GM12878 (cell line): ENCODE measurements around the gene SMAD1.

Source experiments
- ATF7 ChIP-seq: fragments of 450-650 bp; IDR thresholded peaks from 2 replicates; pipeline ENCODE4 v1.6.1; 2016; ENCODE audit warnings: low read depth, mild to moderate bottlenecking
- BHLHE40 ChIP-seq, 2 experiments: fragments of 450-650 bp in 1 of 2; IDR thresholded peaks; 2 replicates each; pipeline ENCODE4 v1.6.1; 2011 to 2017; ENCODE audit warnings: low read depth in 2 of 2, borderline replicate concordance in 1 of 2, improper control_type of control experiment in 1 of 2, low read length in 1 of 2, mild to moderate bottlenecking in 1 of 2
- CHD4 ChIP-seq: fragments of 200-600 bp; sonication (generic); IDR thresholded peaks from 2 replicates; pipeline ENCODE4 v1.6.1; 2016; ENCODE audit warnings: mild to moderate bottlenecking
- EP300 ChIP-seq, 2 experiments: fragments of 150-350 bp in 1 of 2; IDR thresholded peaks; 2 replicates each; pipeline ENCODE4 v1.6.1; 2011 to 2012; ENCODE audit warnings: low read depth in 2 of 2, low read length in 2 of 2, borderline replicate concordance in 1 of 2, improper control_type of control experiment in 1 of 2, inconsistent platforms in 1 of 2; ENCODE audit not compliant: control insufficient read depth in 1 of 2
- EZH2 ChIP-seq: IDR thresholded peaks from 2 replicates; pipeline ENCODE4 v1.6.1; 2012; ENCODE audit warnings: low read depth, mild to moderate bottlenecking, control low read depth, inconsistent platforms, low read length, borderline replicate concordance; ENCODE audit not compliant: control insufficient read depth
- GABPA ChIP-seq: IDR thresholded peaks from 2 replicates; pipeline ENCODE4 v1.6.1; 2014; ENCODE audit warnings: antibody characterized with exemption, low read depth, mild to moderate bottlenecking, inconsistent platforms
- HDAC2 ChIP-seq: fragments of 200-600 bp; sonication (generic); IDR thresholded peaks from 2 replicates; pipeline ENCODE4 v1.6.1; 2017
- JUND ChIP-seq: IDR thresholded peaks from 2 replicates; pipeline ENCODE4 v1.6.1; 2012; ENCODE audit warnings: low read depth, mild to moderate bottlenecking, low read length, improper control_type of control experiment, moderate library complexity
- MXI1 ChIP-seq: fragments of 150-350 bp; IDR thresholded peaks from 2 replicates; pipeline ENCODE4 v1.6.1; 2011; ENCODE audit warnings: low read depth, mild to moderate bottlenecking, inconsistent platforms, low read length, improper control_type of control experiment
- SP1 ChIP-seq: IDR thresholded peaks from one replicate; pipeline ENCODE4 v1.6.1; 2011; ENCODE audit warnings: low read depth, low read length
- ZBTB33 ChIP-seq: fragments of 450-650 bp; IDR thresholded peaks from 2 replicates; pipeline ENCODE4 v1.6.1; 2017; ENCODE audit warnings: mild to moderate bottlenecking
- TF ChIP-seq, protein P1 (sequence below): fragments of 450-650 bp; IDR thresholded peaks from 2 replicates; pipeline ENCODE4 v1.6.1; 2017; ENCODE audit warnings: antibody characterized with exemption, mild to moderate bottlenecking, moderate library complexity
- TF ChIP-seq, protein P2 (sequence below), 3 experiments: IDR thresholded peaks in 2 of 3; conservative IDR thresholded peaks in 1 of 3; 2 replicates each; pipeline ENCODE4 v1.5.1; 2011; ENCODE audit warnings: low read depth in 3 of 3, low read length in 3 of 3, mild to moderate bottlenecking in 3 of 3, control low read depth in 2 of 3, moderate library complexity in 2 of 3, inconsistent platforms in 1 of 3, mixed read lengths in 1 of 3; ENCODE audit not compliant: control insufficient read depth in 2 of 3, insufficient read depth in 1 of 3; ENCODE audit errors: extremely low read depth in 1 of 3
- TF ChIP-seq, protein P3 (sequence below): IDR thresholded peaks from 2 replicates; pipeline ENCODE4 v1.6.1; 2011; ENCODE audit warnings: mild to moderate bottlenecking, low read depth, low read length, moderate library complexity; ENCODE audit not compliant: insufficient replicate concordance

DNA sequence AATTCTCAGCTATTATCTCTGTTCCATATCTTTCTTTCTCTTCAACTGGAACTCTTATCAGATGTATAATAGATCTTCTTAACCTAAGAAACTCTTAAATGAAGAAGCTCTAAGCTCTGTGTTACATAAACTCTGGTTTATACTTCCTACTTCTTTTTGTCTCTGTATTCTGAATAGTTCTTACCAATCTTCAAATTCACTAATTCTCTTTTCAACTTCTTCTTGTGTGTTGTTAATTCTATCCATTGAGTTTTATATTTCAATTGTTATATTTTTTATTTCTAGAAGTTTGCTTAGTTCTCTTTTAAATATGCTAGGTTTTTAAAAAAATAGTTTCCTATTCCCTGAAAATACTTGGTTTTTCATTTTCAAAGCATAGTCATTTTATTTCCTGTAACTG lies 124.3 kb downstream of the SMAD1 start:
- TF ChIP-seq HDAC2 (no peak), JUND (no peak), EZH2 (no peak), SP1 (no peak), CHD4 (no peak), ZBTB33 (no peak), BHLHE40 (IDR thresholded peaks at IDR 0.05; ENCODE audit: borderline replicate concordance in 1 of 2, low read depth in 2 of 2, low read length in 1 of 2) (no peak), MXI1 (no peak), GABPA (no peak), EP300 (IDR thresholded peaks at IDR 0.05; ENCODE audit: borderline replicate concordance in 1 of 2, control insufficient read depth in 1 of 2, low read depth in 2 of 2, low read length in 2 of 2) (no peak), ATF7 (no peak)
- TF ChIP-seq, protein P1, sequence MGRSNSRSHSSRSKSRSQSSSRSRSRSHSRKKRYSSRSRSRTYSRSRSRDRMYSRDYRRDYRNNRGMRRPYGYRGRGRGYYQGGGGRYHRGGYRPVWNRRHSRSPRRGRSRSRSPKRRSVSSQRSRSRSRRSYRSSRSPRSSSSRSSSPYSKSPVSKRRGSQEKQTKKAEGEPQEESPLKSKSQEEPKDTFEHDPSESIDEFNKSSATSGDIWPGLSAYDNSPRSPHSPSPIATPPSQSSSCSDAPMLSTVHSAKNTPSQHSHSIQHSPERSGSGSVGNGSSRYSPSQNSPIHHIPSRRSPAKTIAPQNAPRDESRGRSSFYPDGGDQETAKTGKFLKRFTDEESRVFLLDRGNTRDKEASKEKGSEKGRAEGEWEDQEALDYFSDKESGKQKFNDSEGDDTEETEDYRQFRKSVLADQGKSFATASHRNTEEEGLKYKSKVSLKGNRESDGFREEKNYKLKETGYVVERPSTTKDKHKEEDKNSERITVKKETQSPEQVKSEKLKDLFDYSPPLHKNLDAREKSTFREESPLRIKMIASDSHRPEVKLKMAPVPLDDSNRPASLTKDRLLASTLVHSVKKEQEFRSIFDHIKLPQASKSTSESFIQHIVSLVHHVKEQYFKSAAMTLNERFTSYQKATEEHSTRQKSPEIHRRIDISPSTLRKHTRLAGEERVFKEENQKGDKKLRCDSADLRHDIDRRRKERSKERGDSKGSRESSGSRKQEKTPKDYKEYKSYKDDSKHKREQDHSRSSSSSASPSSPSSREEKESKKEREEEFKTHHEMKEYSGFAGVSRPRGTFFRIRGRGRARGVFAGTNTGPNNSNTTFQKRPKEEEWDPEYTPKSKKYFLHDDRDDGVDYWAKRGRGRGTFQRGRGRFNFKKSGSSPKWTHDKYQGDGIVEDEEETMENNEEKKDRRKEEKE: no peak
- TF ChIP-seq, protein P2, sequence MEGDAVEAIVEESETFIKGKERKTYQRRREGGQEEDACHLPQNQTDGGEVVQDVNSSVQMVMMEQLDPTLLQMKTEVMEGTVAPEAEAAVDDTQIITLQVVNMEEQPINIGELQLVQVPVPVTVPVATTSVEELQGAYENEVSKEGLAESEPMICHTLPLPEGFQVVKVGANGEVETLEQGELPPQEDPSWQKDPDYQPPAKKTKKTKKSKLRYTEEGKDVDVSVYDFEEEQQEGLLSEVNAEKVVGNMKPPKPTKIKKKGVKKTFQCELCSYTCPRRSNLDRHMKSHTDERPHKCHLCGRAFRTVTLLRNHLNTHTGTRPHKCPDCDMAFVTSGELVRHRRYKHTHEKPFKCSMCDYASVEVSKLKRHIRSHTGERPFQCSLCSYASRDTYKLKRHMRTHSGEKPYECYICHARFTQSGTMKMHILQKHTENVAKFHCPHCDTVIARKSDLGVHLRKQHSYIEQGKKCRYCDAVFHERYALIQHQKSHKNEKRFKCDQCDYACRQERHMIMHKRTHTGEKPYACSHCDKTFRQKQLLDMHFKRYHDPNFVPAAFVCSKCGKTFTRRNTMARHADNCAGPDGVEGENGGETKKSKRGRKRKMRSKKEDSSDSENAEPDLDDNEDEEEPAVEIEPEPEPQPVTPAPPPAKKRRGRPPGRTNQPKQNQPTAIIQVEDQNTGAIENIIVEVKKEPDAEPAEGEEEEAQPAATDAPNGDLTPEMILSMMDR (IDR thresholded peaks at IDR 0.05 in 2 of 3, conservative IDR thresholded peaks at IDR 0.05 in 1 of 3; ENCODE audit: control insufficient read depth in 2 of 3, extremely low read depth in 1 of 3, insufficient read depth in 1 of 3, low read depth in 3 of 3, low read length in 3 of 3): no peak
- TF ChIP-seq, protein P3, sequence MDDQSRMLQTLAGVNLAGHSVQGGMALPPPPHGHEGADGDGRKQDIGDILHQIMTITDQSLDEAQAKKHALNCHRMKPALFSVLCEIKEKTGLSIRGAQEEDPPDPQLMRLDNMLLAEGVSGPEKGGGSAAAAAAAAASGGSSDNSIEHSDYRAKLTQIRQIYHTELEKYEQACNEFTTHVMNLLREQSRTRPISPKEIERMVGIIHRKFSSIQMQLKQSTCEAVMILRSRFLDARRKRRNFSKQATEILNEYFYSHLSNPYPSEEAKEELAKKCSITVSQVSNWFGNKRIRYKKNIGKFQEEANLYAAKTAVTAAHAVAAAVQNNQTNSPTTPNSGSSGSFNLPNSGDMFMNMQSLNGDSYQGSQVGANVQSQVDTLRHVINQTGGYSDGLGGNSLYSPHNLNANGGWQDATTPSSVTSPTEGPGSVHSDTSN: no peak
